Measurements from ENCODE around the gene STPG4. TPM values are rescaled to one million over a fixed set of nuclear protein-coding genes. Genes with fewer than 3 reads are reported as not detected.

STPG4 gene
- total RNA-seq, 1 donor from 2014 or later: not detected

- DNase-seq (no peak), ATAC-seq (ENCODE audit: poor library complexity) (peak; percentile 3)
- intact Hi-C loops (cut with DNase I): no loop called here
These were observed 89.2 kb downstream of the STPG4 start for GRCh38 chr2:47065771-47066380.

- intact Hi-C loops (cut with DNase I): no loop called here
- no peak for ATAC-seq (ENCODE audit: poor library complexity)
- DNase-seq: no peak
These were observed 89.8 kb downstream of the STPG4 start for GRCh38 chr2:47065343-47065742.

- intact Hi-C loops (cut with DNase I): no loop called here
- peak; percentile 28 for DNase-seq
- no peak for ATAC-seq (ENCODE audit: poor library complexity)
These were observed 91.0 kb downstream of the STPG4 start for GRCh38 chr2:47064106-47064505.

DNA sequence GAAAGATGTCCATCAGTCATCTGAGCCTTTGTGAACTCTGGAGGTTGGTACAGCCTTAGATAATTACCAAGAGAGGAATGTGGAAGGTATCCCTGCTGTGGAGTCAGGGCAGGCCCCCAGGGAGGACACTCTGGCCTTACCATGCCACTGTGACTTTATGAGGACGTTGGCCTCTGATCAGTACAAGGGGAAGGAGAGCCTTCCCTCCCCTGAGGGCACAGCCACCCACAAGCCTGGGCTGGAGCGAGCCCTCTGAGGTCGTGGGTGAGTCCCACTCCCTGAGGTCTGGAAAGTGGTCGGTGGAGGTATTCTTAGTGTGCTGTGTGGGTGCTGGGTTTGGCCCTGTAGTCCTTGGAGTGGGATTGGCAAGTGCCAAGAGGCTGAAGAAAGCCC, 91.6 kb downstream of the STPG4 start:
- intact Hi-C loops (cut with DNase I): no loop called here
- ATAC-seq (ENCODE audit: poor library complexity): no peak
- DNase-seq: peak; percentile 33

GRCh38 chr2:47062681-47063537, 92.2 kb downstream of the STPG4 start:
- intact Hi-C loops (cut with DNase I): no loop called here
- DNase-seq (no peak), ATAC-seq (ENCODE audit: poor library complexity) (no peak)

GRCh38 chr2:47061944-47062678, 93.0 kb downstream of the STPG4 start:
- intact Hi-C loops (cut with DNase I): no loop called here
- ATAC-seq (ENCODE audit: poor library complexity) (peak; percentile 25), DNase-seq (peak; percentile 42)

DNA sequence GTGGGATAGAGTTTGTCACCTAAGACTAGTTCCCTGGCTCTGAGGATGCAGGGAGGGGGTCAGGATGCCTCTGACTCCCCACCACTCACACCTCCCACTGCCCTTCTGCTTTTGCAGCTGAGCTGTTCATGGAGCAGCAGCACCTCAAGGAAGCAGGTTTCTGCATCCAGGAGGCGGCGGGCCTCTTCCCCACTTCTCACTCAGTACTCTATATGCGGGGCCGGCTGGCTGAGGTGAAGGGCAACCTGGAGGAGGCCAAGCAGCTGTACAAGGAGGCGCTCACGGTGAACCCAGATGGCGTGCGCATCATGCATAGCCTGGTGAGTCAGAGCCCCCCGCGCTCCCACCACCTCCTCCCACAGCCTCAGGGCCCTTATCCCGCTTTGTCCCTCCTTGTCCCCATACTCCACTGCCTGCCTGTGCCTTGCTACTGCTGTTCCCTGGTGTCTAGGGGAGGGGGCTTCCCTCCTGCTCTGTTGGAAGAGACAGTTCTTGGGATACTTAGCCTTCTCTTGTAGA, 94.4 kb downstream of the STPG4 start:
- intact Hi-C loops (cut with DNase I): no loop called here
- DNase-seq (peak; percentile 45), ATAC-seq (ENCODE audit: poor library complexity) (no peak)

- ATAC-seq (ENCODE audit: poor library complexity) (peak; percentile 72), DNase-seq (peak; percentile 65)
- intact Hi-C loops (cut with DNase I): no loop called here
These were observed 96.8 kb downstream of the STPG4 start for GRCh38 chr2:47058003-47058931.

DNA sequence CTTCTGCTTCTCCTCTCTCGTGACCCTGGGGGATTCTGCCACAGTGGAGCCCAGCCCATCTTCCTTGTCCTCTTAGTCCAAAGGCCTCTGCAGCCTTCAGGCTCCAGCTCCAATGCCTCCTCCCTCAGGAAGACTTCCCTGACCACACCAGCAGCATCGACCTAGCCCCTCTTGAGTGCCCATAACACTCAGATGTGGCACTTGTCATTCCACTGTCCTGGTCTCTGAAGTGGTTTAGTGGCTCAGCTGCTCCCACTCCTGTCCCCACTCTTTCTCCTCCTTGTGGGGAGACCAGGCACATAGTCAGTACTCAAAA, 97.5 kb downstream of the STPG4 start:
- no peak for ATAC-seq (ENCODE audit: poor library complexity)
- intact Hi-C loops (cut with DNase I): no loop called here
- no peak for DNase-seq

- intact Hi-C loops (cut with DNase I): no loop called here
- peak; percentile 68 for ATAC-seq (ENCODE audit: poor library complexity)
- peak; percentile 77 for DNase-seq
These were observed 98.0 kb downstream of the STPG4 start for GRCh38 chr2:47056868-47057686.

- ATAC-seq (ENCODE audit: poor library complexity) (no peak), DNase-seq (no peak)
- intact Hi-C loops (cut with DNase I): no loop called here
These were observed 98.7 kb downstream of the STPG4 start for GRCh38 chr2:47056374-47056773.

GRCh38 chr2:47054868-47055267, 100.2 kb downstream of the STPG4 start:
- intact Hi-C loops (cut with DNase I): no loop called here
- ATAC-seq (ENCODE audit: poor library complexity) (no peak), DNase-seq (no peak)

DNA sequence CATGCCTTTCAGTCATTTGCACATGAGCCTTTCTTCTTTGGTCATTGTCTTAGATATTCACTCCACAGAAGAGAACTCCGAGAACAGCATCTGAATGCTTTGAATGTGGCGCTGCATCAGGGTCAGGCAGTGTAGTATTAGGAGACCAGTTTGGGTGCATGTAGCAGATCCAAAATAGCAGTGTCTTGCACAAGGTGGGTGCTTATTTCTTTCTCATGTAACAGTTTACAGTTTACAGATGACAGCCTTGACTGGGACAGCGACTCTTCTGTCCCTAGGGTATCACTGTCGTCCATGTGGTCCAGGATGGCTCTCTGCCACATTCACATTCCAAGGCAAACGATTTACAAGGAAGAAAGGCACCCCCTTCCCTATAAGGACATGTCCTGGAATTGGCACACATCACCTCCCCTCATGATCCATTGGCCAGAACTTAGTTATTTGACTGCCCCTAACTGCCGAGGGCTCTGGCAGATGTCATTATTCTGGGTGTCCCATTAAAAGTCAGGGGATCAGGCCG, 101.0 kb downstream of the STPG4 start:
- ATAC-seq (ENCODE audit: poor library complexity): no peak
- no peak for DNase-seq
- intact Hi-C loops (cut with DNase I): no loop called here

DNA sequence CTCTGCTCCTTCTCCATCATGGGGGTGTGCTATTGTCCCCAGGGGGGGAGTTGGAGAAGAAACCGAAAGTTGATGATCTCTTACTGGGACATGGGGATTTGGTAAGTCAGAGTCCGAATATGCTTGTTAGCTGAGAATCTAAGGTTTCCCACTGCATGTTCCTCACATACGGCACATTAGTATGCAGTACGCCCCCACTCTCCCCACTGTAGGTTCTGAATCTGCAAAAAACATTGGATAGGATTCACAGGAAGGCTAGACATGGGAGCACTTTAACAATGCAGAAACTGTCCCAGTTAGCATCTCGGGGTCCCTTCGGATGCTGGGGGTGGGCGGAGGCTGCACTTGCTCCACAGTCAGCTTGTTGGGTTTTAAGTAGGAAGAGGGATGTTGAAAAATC, 102.3 kb downstream of the STPG4 start:
- ATAC-seq (ENCODE audit: poor library complexity) (no peak), DNase-seq (no peak)
- intact Hi-C loops (cut with DNase I): no loop called here

- DNase-seq (no peak), ATAC-seq (ENCODE audit: poor library complexity) (no peak)
- intact Hi-C loops (cut with DNase I): no loop called here
These were observed 103.5 kb downstream of the STPG4 start for GRCh38 chr2:47051562-47051961.

DNA sequence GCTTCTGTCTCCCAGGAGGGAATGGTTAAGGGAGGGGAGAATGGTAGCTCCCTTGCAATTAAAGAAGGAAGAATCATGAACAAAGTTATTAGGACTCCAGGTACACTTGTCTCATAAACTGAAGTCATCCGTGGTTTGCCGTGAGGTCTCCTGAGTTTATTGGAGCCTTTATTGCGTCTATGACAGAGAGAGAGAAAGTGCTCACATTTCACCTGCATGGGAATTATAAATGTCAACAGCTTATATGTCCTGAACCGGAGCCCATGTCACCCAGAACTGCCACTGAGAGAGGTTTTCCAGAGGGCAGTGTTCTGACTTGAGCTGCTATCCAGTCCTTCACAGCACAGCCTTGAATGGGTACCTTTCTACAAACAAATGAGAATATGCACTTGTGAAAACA, 104.3 kb downstream of the STPG4 start:
- intact Hi-C loops (cut with DNase I): no loop called here
- peak; percentile 61 for ATAC-seq (ENCODE audit: poor library complexity)
- DNase-seq: no peak

- ATAC-seq (ENCODE audit: poor library complexity): no peak
These were observed 104.9 kb downstream of the STPG4 start for GRCh38 chr2:47050021-47050760.

More at GRCh38 chr2:47050021-47050760, 104.9 kb downstream of the STPG4 start:
- intact Hi-C loops (cut with DNase I): no loop called here
- no peak for DNase-seq
